SK-N-DZ (cell line): ENCODE data around the gene SERPINB1.
"Not testable (repeated sequence)": the region's sequence is repeated elsewhere in the genome, so short reads cannot be mapped to it uniquely, and the experiment has no call there.

Experiments used
- DNase-seq: peaks from one replicate; pipeline ENCODE4 v3.0.0-alpha.2; 2015; ENCODE audit warnings: low spot score

The SERPINB1 gene

GRCh38 chr6:2818593-2818992, 23.1 kb downstream of the SERPINB1 start:
- no peak for DNase-seq

DNA sequence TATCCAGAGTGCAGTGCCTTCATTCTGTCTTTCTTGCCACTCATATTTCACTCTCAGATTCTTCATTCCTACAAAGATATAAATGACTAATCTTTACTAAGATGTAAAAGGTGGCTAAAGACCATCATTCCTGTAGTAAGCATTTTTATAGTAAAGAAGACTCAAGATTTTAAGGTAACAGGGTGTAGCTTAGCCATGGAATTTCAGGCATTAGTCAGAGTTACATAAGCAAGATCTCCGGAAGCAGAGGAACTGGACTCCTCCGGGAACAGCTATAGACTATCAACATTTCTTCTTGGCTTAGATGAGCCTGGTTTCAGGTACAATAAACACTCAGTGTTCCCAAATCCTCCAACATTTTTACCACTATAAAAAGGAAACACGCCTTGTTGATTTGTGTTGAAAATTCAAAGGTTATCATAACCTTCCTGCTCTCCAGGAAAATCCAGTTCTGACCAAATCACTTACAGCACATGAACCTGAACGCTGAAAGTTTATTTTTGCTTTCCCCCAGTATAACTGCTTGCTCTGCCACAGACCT, 23.7 kb downstream of the SERPINB1 start:
- no peak for DNase-seq

- no peak for DNase-seq
These were observed 25.5 kb downstream of the SERPINB1 start for GRCh38 chr6:2816158-2816557.

DNA sequence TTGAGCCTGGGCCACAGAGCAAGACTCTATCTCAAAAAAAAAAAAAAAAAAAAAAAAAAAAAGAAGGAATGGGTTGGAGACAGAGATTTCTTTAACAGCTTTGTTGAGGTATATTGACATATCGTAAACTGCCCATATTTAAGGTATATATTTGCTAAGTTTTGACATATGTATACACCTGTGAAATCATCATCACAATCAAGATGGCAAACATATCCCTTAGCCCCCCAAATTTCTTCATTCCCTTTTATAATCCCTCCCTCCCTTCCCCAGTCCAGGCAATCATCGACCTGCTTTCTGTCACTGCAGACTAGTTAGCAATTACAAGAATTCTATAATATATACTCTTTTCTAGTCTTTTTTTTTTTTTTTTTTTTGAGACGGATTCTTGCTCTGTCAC, 29.0 kb downstream of the SERPINB1 start:
- DNase-seq = no peak

- DNase-seq = no peak
These were observed 31.5 kb downstream of the SERPINB1 start for GRCh38 chr6:2810092-2810671.

DNA sequence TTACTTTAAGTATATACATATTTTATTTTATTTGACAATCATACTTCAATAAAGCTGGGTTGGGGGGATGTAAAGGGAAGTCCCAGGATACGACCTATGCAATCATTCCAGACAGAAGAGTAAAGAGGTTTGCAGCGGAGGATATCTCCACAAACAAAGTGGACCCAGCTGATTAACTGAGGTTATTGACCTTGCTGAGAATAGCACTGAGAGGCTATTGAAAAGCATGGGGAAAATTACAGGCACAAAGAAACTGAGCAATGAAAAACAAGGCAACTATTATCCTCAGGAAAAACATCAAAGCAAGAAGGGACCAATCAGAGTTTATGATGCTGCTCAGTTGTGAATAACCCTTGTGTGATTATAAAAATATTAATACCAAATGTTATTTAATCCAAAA, 32.6 kb downstream of the SERPINB1 start:
- no peak for DNase-seq

DNA sequence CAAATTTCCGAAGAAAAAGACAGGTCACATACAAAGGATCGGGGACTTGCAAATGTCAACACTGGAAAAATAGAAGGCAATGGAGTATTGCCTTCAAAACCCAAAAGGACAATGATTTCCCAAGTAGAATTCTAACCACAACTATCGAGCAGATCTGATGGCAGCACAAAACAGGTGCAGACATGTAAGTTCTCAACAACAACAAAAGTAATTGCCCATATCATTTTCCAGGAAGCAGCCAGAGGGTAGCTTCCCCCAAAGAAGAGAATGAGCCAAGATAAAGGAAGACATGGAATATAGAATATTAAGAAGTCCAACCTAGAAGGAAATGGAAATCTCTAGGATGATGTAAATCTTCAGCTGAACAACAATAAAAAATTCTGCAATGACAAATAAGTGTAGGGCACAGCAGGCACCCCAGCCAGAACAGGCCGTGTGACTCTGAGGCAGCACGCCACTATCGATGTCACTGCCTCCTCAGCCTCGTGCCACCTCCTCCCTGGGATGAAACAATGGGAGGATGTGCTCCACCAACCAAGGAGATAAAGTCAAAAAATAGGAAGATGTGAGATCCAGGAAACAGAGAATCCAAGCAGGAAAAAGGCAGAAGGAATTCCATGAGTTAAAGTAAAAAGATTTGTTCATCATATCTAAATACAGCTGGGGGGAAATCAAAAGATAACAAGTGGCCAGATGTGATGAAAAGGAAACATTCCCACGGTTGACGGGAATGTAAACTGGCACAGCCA, 34.1 kb downstream of the SERPINB1 start:
- DNase-seq = no peak

- DNase-seq = no peak
These were observed 35.0 kb downstream of the SERPINB1 start for GRCh38 chr6:2806644-2807043.

GRCh38 chr6:2805031-2805430, 36.6 kb downstream of the SERPINB1 start:
- DNase-seq = no peak

DNA sequence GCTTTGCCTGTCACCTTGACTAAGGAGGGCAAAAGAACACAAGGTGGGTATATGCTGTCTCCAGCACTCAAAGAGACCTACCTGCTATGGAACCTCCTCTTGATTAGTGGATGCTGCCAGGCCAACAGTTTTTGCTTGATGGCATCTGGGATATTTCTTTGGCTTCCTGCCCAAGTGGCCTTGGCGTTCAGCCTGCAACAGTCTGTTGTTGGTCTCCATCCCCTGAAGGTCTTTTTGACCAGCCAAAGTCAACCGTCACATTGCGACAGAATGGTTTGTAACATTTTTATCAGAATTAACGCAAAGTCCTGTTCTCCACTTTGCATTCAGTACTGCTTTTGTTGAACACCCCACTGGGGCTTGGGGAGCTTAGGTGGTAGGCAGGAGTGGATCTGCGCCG, 37.1 kb downstream of the SERPINB1 start:
- no peak for DNase-seq

DNA sequence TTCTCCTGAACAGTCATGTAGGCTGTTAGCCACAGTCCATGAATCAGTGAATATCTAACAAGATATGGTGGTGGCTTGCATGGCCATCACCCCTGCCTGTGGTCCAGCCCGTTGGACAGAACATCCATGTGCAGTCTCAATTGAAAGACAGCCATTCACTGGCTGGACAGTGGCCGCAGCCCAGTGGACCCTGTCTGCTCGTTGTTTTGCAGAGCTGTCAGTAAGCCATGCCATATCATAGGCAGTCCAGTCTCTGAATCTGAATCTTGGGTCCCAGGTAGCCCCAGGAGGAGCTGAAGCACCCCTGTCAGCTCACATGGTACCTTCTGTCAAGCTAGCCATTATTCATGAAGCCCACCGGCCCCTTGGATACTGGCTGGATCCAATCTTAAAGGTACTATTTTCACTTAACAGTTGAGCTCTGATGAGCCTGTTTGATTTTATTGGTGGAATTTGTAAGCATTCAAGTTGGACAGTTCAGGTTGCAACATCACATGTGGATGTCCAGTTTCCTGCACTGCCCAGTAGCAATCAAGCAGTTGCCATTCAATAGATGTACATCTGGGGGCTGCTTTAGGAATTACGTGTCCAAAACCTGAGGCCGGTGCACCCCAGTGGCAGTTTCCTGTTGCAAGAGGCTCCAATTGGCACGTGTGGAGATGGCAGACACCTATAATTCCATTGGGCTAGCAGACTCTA, 37.8 kb downstream of the SERPINB1 start:
- DNase-seq = no peak

GRCh38 chr6:2802521-2803060, 39.1 kb downstream of the SERPINB1 start:
- DNase-seq = no peak

DNA sequence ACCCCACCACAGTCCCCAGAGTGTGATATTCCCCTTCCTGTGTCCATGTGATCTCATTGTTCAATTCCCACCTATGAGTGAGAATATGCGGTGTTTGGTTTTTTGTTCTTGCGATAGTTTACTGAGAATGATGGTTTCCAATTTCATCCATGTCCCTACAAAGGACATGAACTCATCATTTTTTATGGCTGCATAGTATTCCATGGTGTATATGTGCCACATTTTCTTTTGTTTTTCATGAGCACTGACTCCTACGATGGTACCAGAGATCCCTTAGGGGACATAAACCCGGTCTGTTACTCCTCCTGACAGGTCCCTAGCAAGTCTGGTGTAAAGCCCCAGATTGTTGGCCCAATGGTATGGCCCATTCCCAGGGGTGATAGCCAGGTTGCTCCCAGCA, 40.0 kb downstream of the SERPINB1 start:
- not testable (repeated sequence) for DNase-seq

- DNase-seq = no peak
These were observed 40.9 kb downstream of the SERPINB1 start for GRCh38 chr6:2800552-2801316.

DNA sequence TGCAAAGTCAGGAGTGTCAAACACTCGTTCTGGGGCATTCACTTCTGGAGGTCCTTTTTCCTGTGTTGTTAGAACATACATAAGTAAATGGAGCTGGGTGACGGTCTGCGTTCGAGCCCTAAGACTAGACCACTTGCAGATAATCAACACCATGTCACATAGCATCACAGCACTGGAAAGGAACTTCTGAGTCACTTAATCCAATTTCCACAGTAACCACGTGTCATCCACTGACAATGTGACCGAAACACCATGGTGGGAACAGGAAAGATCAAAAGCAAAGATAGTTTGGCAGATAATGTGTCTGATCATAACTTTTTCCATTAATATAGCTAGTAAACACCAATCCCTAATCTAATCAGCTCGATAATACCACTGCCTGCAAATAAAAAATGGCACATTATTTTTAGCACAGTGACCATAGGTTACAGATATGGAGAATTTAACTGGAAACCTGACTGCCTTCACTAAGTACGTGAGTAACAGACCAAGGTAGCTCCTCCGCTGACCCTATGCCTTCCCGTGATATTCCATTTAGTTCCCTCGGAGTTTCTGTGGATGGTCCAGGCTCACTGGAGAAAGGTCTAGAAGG, 41.6 kb downstream of the SERPINB1 start:
- no peak for DNase-seq

DNA sequence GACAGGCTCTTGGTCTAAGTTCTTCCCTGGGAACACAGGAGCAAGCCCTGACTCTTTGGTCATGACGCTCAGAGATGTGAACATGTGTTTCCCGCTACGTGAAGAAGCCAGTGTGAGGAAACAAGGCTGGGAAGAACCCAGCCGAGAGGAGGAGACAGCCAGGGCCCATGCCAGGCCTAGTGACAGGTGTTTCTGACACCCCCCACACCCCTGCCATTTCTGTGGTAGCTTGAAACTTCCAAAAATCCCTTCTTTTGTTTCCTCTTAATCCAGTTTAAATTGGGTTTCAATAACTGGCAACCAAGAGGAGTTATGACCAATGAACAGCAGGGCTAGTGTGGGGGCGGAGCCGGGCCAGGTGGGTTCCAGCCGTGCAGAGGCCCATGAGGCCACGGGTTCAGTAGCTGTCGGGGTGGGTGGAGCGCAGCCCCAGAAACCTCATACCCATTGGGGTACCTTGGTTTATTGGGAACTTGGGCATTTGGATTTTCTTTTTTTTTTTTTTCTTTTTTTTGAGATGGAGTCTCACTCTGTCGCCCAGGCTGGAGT, 43.0 kb downstream of the SERPINB1 start:
- no peak for DNase-seq

DNA sequence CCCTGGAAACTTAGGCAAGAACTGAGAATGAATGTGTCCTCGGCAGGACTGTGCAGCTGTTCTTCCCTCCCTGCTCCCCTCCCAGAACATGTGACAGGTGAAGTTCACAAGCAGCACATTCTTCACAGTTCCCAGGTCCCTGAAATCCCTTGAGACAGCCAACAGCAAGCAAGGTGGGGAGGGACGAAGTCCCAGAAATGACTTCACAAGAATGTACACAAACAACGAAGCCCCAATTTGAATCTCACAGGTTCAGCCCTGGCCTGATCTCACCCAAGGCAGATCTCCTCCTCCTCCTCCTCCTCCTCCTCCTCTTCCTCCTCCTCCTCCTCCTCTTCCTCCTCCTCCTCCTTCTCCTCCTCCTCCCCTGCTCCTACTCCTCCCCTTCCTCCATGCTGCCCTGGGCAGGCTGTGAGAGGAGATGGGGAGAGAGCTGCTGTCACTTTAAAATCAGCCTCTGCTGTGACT, 44.1 kb downstream of the SERPINB1 start:
- no peak for DNase-seq

GRCh38 chr6:2796861-2797260, 44.8 kb downstream of the SERPINB1 start:
- DNase-seq = no peak

- no peak for DNase-seq
These were observed 45.7 kb downstream of the SERPINB1 start for GRCh38 chr6:2795956-2796355.

DNA sequence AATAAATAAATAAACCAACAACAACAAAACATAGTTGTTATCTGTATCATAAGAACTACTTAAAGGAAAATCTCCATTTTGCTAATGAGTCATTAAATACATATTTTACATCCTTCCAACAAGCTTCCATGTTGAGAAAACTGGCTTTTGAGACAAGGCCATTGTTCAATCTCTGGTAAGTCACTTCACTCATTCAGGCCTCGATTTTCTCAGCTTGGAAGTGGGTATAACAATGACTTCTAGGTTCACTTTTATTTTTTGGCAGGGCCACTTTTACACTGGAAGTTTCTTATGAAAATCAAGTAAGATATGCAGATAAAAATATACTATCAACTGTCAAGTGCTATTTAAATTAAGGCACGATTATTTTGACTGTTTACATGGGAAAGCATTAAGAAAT, 46.5 kb downstream of the SERPINB1 start:
- no peak for DNase-seq
